Lower leg skin (tissue), 4 donors: ENCODE measurements around the gene NUMB. TPM values are rescaled to one million over a fixed set of nuclear protein-coding genes. Genes with fewer than 3 reads are reported as not detected.

Experiments
- DNase-seq, 2 donors: peaks; one replicate each; pipeline ENCODE4 v3.0.0-alpha.2; 2019; ENCODE audit warnings: low spot score in 2 of 2
- H3K4me3 ChIP-seq: fragments of 200-600 bp; sonication (generic); 2 replicates; pipeline ENCODE4 v1.5.1; 2017; ENCODE audit warnings: mild to moderate bottlenecking, low read depth; ENCODE audit not compliant: poor library complexity, severe bottlenecking
- CTCF ChIP-seq, 3 donors: fragments of 450-650 bp; IDR thresholded peaks; one replicate each; pipeline ENCODE4 v1.5.1; 2016; ENCODE audit warnings: antibody characterized with exemption in 3 of 3, mild to moderate bottlenecking in 3 of 3, moderate library complexity in 2 of 3
- POLR2A ChIP-seq, 2 donors: fragments of 450-650 bp; IDR thresholded peaks; one replicate each; pipeline ENCODE4 v1.6.1; 2016 to 2017; ENCODE audit warnings: antibody characterized with exemption in 2 of 2, mild to moderate bottlenecking in 1 of 2, moderate library complexity in 1 of 2
- WGBS, 2 donors: methylation state at CpG; one replicate each; pipeline ENCODE4 v1.1.5; 2018; 5-methylcytosine and 5-hydroxymethylcytosine counted together
- intact Hi-C: fragments of 100-400 bp; cut with DNase I; formaldehyde crosslinking; loops from one replicate; pipeline ENCODE4 v1.15.0; 2023; ENCODE audit warnings: low total_unique reads
- total RNA-seq, 4 donors: library from RNA; depleted of rRNA; stranded (reverse); fragments of >200 nt; gene quantifications; one replicate each; pipeline ENCODE4 v1.1.0, GENCODE V29; 2016

The NUMB gene
- total RNA-seq, 4 donors from 2014 or later = 30.3 to 69.0 (median 43.2) TPM

GRCh38 chr14:73243341-73243740, 215.0 kb downstream of the NUMB start:
- intact Hi-C loops = no loop called here
- no peak for TF ChIP-seq POLR2A (IDR thresholded peaks at IDR 0.05)
- TF ChIP-seq CTCF (IDR thresholded peaks at IDR 0.05) = no peak
- DNase-seq = no peak
- WGBS, 2 donors = 60 to 82% methylated on average over 3 of the region's 3 CpGs
- no peak overlapping the region for H3K4me3 ChIP-seq

GRCh38 chr14:73242357-73242901, 215.9 kb downstream of the NUMB start:
- TF ChIP-seq CTCF (IDR thresholded peaks at IDR 0.05) (no peak), POLR2A (IDR thresholded peaks at IDR 0.05) (no peak)
- no peak overlapping the region for H3K4me3 ChIP-seq
- 44 to 47% methylated on average over 6 of the region's 6 CpGs for WGBS, 2 donors
- no peak for DNase-seq
- intact Hi-C loops = no loop called here

- TF ChIP-seq CTCF (IDR thresholded peaks at IDR 0.05) (no peak), POLR2A (IDR thresholded peaks at IDR 0.05) (no peak)
- intact Hi-C loops = no loop called here
- 51 to 70% methylated on average over 19 of the region's 19 CpGs for WGBS, 2 donors
- H3K4me3 ChIP-seq = no peak overlapping the region
- DNase-seq = no peak
These were observed 216.7 kb downstream of the NUMB start for GRCh38 chr14:73241481-73242165.

DNA sequence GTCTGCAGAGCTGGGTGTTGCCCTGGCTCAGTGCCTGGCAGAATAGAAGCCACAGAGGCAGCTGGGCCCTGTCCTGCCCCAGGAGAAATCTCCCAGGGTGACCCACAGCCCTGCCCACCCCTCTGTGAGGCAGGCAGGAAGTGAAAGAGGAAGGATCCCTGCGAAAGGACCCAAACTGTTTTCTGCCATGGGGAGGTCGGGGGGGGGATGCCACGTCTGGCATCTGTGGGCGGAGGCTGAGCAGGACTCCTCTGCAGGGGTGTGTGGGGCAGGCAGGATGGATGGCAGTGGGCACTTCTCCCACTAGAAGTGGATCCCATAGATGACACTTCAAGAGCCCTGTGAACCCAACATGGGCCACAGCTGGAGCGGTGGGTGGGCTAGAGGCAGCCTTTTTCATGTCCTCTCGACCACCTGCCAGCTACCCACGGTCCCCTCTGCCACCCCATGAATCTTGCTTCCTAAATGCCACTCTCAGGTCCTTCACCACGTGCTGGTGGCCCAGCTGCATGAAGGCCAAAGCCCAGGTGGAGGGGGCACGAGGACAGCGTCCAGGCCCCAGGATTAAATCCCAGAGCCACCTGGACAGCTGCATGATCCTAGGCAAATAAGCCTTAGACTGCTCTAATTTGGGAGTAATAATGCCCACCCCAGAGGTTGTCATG, 217.4 kb downstream of the NUMB start:
- DNase-seq = no peak
- intact Hi-C loops = no loop called here
- 76 to 84% methylated on average over 7 to 10 of the region's 10 CpGs for WGBS, 2 donors
- TF ChIP-seq POLR2A (IDR thresholded peaks at IDR 0.05) (no peak), CTCF (IDR thresholded peaks at IDR 0.05) (no peak)
- H3K4me3 ChIP-seq = no peak overlapping the region

DNA sequence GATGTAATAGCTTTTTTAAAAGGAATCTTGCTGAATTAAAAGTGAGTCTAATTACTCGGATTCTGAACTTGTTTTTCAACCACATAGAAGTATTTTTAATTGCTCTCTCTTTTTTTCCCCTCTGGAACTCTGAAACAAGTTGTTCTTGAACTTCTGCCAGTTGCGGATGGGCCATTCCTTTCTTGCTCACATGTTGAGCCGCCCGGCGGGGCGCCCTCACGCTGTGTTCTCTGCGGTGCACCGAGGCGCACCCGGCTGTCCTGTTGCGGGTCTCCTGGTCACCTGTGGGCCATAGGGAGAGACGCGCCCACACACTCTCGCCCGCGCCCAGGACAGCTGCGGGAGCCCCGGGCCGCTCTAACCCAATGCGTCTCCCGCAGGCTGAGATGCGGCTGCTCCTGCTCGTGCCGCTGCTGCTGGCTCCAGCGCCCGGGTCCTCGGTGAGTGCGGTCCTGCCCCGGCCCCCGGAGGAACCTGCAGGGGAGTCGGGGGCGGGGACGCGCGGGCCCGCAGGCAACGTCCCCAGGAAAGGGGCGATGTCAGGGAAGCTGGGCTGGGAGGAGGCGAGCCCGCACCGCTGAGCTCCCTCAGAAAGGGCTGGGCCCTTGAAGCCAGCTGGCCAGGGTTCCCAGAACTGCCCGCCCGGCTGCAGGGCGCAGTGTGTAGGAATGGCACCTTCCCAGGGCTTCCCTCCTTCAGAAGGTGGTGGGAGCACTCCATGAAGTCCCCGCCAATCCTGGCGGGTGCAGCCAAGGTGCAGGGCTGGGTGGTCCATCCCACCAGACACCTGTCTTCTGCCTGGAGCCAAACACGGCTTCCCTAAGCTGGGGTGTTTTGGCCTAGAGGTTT, 218.7 kb downstream of the NUMB start:
- DNase-seq = peak; percentile 48 to 88
- intact Hi-C loops = no loop called here
- 9% methylated on average over 22 to 46 of the region's 48 CpGs for WGBS, 2 donors
- no peak for TF ChIP-seq POLR2A (IDR thresholded peaks at IDR 0.05)
- no peak overlapping the region for H3K4me3 ChIP-seq

GRCh38 chr14:73238941-73239340, 219.4 kb downstream of the NUMB start:
- intact Hi-C loops = no loop called here
- WGBS, 2 donors = 52 to 59% methylated on average over 11 of the region's 11 CpGs

More at GRCh38 chr14:73238941-73239340, 219.4 kb downstream of the NUMB start:
- DNase-seq = no peak
- TF ChIP-seq CTCF (IDR thresholded peaks at IDR 0.05) (no peak), POLR2A (IDR thresholded peaks at IDR 0.05) (no peak)
- H3K4me3 ChIP-seq = no peak overlapping the region
